ENCODE data around the gene ANXA9. TPM values are rescaled to one million over a fixed set of nuclear protein-coding genes. Genes with fewer than 3 reads are reported as not detected.

The ANXA9 gene
- total RNA-seq, 2 experiments from 2014 or later, result 0.10 to 0.15 TPM

DNA sequence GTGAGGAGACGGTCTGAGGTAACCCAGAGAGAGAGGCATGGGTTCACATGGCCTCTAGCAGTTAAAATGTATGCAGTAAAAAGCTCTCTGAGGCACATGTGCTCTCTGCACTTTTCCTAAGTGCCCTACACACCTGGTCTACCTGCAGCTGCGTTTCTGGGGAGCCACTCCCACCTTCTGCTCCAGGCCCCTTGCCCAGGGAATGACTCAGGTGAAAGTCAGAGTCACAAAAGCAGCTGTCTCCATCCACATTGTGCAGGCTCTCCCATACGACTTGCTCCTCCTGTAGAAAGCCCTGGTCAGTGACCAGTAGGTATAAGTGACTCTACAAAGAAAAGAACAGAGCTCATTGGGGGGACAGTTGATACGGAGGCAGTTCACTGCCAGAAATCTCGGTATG is 15.9 kb downstream of the ANXA9 start:
- ChIA-PET CTCF (no interaction called here), POLR2A (no interaction called here)

DNA sequence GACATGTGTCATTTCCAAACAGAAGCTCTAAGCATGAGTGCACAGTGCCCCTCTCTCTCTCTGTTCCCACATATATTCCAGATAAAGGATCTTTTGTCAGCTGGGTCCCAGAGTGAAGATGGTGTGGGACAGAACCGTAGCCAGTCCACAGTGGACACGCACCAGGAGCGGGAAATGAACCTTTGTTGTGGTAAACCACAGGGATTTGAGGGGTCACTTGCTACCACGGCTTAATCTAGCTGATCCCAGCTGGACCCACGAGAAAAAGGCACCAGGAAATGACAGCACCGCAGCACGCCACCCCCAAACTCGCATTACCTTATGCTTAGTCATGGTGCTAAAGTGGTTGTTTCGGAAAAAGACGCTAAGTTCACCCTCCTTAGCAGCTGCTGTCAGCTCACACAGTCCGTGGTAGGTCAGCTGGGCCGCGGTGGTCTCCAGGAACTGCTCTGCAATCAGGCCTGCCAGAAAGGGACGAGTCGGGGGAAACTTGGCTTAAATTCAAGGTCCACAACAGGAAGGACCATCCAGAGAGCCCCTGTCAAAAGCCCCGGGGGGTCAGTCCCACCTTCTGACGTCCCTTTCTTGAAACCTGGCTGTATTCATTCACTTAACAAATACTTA is 17.1 kb downstream of the ANXA9 start:
- ChIA-PET CTCF (interaction anchor here (0.9 to 1.6 kb wide), 4 partner anchors 18 to 100 kb away, joined by 3 to 10 read pairs (median 3); no protein-coding TSS in a partner anchor), POLR2A (no interaction called here)

- ChIA-PET CTCF (interaction anchor here (0.8 to 1.6 kb wide), 5 partner anchors 18 to 100 kb away, joined by 3 to 10 read pairs (median 3); no protein-coding TSS in a partner anchor), POLR2A (no interaction called here)
Observed at GRCh38 chr1:150999926-151000325, 17.8 kb downstream of the ANXA9 start.

GRCh38 chr1:151000408-151000807 is 18.3 kb downstream of the ANXA9 start:
- POLR2A ChIA-PET, result no interaction called here
- CTCF ChIA-PET, result interaction anchor here (0.8 to 1.6 kb wide), 3 partner anchors 19 to 78 kb away, joined by 3 to 10 read pairs (median 3); no protein-coding TSS in a partner anchor

- ChIA-PET POLR2A (no interaction called here), CTCF (interaction anchor here (0.7 kb wide), 1 partner anchor 22 kb away, joined by 4 read pairs; no protein-coding TSS in a partner anchor)
Observed at GRCh38 chr1:151001602-151002001, 19.5 kb downstream of the ANXA9 start.

DNA sequence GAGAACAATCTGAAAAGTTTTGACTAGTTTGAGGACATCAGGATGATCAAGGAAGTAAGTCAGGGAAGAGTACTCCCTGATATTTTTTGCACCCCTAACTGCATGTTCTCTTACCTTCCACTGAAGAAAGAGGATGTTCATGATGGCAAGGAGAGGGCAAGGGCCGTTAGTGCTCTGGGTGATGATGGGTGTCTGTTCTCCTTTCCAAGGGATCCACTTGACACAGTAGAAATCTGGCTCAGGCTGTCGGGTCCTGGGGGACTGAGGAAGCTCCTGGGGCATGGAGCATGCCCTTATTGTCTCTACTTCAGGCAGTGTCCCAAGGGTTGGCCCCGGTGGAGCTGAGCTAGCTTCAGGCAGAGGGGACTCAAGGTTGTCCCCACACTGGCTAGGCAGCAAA is 20.0 kb downstream of the ANXA9 start:
- ChIA-PET CTCF (interaction anchor here (0.7 kb wide), 1 partner anchor 23 kb away, joined by 4 read pairs; no protein-coding TSS in a partner anchor), POLR2A (no interaction called here)

DNA sequence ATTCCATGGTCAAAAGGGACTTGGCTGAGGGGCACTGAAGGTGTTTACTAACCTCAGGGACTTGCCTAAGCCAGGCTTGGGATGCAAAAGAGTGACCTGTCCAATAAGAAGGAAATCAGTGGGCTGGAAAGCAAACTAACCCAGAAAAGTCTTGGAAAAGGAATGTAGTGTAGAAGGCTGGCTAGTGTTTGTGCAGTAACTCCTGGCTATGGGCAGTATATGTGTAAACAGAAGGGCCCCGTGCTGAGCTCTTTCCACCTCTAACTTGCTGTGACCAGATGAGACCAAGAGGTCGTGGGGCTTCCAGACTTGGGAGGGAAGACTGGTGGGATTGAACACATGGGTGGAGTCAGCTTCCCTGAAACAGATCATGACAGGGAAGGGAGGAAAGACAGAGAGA is 20.5 kb downstream of the ANXA9 start:
- CTCF ChIA-PET, result interaction anchor here (1.0 to 1.3 kb wide), 2 partner anchors 8 to 443 kb away, joined by 3 to 4 read pairs; no protein-coding TSS in a partner anchor
- POLR2A ChIA-PET, result no interaction called here

DNA sequence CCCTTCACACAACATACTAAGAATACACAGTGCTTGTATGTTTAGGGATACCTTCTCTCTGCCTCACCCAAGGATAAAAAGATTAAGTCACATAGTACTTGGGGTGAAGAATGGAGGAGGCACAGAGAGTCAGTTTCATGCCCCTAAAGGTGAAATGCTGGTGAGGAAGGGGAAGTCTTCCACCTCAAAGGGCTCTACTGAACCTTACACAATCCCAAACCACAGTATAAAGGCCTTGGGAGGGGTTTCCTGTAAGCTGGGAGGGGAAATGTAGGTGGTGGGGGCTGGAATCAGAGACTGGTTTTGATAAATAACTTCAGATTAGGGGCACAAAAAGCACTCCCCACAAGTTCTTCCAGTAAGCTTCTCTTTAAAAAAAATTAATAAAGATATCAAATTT is 21.1 kb downstream of the ANXA9 start:
- POLR2A ChIA-PET, result no interaction called here

DNA sequence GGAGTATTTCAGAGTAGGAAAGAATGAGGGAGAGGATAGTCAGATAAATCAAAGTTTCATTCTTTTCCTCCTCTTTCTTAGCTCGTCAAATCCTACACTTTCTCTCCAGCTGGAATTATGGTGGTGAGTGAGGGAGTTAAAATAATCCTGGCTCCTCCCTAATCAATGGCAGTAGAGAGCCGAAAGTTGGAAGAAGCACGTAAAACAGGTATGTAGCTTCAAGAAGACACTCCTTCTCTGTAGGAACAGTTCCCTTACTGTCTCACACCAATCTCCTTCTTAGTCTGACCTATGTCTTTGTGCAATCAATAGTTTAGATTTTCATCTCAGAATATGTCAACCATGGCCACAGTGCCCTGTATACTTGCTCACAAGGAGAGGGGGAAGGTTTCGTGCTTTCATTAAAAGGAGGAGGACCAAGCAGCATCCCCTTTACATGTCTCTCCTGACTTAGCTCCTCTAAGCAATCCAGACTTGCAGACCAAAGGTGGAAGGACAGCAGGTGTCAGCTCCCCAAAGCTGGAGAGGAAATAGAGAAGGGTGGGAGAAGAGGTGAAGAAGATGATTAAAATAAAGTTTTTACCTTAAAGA is 23.7 kb downstream of the ANXA9 start:
- ChIA-PET POLR2A (interaction anchor here (0.9 to 1.8 kb wide), 4 partner anchors 32 to 426 kb away, joined by 3 to 7 read pairs (median 3); partner anchors contain the start of genes C1orf56, CDC42SE1, MCL1 and MLLT11), CTCF (interaction anchor here (1.2 to 3.3 kb wide), 6 partner anchors 10 to 55 kb away, joined by 3 to 15 read pairs (median 3); partner anchors contain the start of genes CDC42SE1 and MLLT11)

More for the DNA sequence above, 21.1 kb downstream of the ANXA9 start:
- CTCF ChIA-PET, result interaction anchor here (1.0 to 1.3 kb wide), 2 partner anchors 8 to 443 kb away, joined by 3 to 4 read pairs; no protein-coding TSS in a partner anchor

DNA sequence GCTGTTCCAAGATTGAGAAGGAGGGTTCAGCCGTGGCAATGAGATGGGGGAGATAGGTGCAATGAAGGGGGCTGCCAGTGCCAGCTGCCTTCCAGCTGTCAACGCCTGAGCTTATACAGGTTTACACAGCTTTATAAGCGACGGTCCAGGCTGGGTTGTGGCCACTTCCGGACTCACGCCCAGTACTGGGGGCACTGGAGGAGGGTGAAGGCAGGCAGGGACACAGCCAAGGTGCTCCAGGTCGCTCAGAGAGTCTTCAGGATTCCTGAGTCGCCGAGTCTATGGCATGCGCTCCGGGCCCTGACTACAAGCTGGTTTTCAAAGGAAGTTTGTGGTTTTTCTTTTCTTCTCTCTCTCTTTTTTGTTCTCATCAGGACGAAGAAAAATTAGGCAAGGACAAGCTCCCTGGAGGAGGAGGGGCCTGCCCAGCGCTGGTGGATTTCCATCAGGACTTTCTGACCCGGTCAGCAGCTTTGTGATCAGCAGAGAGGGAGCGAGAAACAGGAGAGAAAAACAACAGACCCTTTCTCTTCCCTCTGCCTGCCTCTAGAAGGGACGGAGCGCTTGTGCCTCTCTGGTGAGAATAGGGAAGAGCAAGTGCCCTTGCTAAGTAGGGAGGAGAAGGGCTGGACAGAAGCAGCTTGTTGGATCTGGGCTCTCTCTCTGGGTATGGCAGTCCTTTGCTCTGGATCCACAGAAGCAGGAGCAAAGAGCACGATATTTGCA is 24.4 kb downstream of the ANXA9 start, which contains the start of gene MINDY1:
Gene MINDY1, minus strand, starts transcription at position 576 of the 726 bp plus-strand sequence. CDS start 4,285 bp downstream, outside the sequence.
- POLR2A ChIA-PET, result interaction anchor here (0.7 to 1.8 kb wide), 6 partner anchors 33 to 445 kb away, joined by 3 to 7 read pairs (median 3); partner anchors contain the start of genes C1orf56, CDC42SE1, ENSA and MCL1
- CTCF ChIA-PET, result interaction anchor here (1.2 to 3.3 kb wide), 6 partner anchors 11 to 54 kb away, joined by 3 to 15 read pairs (median 3); partner anchors contain the start of genes CDC42SE1 and MLLT11

DNA sequence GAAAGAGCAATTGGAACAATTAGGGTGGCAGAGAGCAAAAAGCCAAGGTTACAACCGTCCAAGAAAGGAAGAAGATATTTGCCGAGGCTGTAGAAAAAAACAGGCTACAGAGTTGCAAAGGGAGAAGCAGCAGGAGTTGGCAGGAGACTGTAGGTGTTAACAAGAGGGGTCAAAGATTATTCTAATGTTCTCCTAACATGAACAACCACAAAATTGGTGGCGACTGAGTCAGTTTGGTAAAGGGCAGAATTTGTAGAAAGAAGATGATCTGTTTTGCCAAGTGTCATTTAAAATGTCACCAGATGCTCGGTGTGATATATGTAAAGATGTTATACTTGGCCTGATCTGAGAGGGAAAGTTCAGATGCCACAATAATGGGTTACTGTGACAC is 25.8 kb downstream of the ANXA9 start:
- POLR2A ChIA-PET, result no interaction called here

DNA sequence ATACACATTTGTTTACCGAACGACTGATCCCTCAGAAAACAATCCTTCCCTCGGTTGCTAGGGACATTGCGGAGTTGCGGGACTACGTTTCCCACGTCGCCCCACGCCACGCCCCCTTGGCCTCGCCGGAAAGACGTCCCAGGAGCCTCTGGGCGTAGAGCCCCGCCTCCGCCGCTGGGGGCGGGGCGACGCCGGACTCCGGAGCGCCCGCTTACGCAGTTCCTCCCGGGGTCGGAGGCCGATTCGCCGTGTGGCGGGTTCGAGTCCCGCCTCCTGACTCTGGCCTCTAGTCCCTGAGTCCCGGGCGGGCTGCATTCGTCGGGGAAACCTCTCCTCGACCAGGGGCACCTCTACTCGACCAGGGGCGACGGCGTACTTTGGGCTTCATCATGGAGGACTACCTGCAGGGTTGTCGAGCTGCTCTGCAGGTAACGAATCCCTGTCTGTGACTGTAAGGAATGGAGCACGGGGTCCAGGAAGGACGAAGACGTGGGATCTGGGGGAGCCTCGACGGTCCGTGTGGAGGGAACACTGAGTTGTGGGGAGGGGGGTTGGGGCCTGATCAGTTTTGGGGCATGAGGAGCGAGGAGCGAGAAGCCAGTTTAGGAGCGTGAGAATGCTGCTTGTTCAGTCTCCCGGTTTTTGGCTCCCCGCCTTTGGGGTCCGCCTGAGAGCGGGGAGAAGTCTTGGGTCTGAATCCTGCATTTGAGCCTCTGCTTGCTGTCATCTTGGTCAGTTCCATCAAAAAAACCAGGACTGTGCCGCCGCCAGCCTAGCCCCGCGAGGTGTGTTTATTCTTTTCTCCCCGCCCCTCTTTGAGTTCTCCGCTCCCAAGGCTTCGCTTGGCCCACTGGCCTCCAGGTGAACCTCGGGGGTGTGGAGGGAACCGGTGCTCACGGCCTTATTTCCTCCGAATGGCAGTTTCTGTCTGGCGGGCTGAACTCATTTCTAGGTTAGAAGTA is 26.4 kb downstream of the ANXA9 start, which contains the start of gene PRUNE1:
Gene PRUNE1, plus strand, starts transcription at position 206 of the 962 bp plus-strand sequence. Its CDS starts 184 bp downstream, at position 390.
- CTCF ChIA-PET, result interaction anchor here (0.7 kb wide), 1 partner anchor 62 kb away, joined by 3 read pairs; no protein-coding TSS in a partner anchor

More for the DNA sequence above, 25.8 kb downstream of the ANXA9 start:
- CTCF ChIA-PET, result interaction anchor here (0.7 kb wide), 1 partner anchor 62 kb away, joined by 3 read pairs; no protein-coding TSS in a partner anchor

DNA sequence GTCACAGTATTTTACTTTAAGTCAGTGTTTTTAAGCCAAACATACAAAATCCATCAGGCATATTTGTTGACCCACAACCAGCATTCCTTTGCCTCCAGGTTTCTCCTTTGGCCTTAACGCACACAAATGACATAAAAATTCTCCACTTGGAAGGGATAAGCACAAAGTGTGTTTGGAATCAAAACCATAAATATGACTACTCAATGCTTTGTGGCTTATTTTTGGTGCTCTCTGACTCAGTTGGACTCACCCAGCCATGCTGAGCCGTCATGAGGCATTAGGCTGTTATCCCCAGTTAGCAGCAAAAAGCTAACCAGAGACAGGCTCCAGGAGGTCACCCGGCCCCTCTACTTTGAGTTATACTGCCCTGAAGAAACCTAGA is 27.1 kb downstream of the ANXA9 start:
- ChIA-PET CTCF (no interaction called here), POLR2A (no interaction called here)

More for the DNA sequence above, 26.4 kb downstream of the ANXA9 start, which contains the start of gene PRUNE1:
- POLR2A ChIA-PET, result no interaction called here

DNA sequence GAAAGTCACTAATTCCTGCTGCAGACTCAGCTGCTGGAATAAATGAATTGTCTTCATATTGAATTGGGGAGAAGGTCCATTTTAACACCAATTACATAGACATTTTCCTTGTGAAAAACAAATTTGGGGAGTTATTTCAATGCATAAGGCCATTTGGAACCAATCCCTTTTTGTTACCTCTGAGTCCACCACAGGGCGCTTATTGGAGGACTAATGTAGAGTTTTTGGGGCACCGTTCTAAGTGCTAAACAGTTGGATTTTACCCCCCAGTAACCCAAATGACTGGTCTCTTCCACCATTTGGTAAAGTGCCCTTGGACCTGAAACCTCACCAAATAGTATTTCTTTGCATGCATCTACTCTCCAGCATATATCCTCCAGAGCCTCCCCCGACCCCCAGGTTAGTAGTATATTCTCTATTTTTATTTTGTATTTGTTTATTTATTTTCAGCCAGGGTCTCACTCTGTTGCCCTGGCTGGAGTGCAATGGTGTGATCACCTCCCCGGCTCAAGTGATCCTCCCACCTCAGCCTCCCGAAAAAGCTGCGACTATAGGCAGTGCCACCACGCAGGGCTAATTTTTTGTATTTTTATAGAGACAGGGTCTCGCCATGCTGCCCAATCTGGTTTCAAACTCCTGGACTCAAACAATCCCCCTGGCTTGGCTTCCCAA is 27.7 kb downstream of the ANXA9 start:
- POLR2A ChIA-PET, result interaction anchor here (0.6 kb wide), 1 partner anchor 44 kb away, joined by 3 read pairs; no protein-coding TSS in a partner anchor
- CTCF ChIA-PET, result no interaction called here

GRCh38 chr1:151010346-151010726 is 28.2 kb downstream of the ANXA9 start:
- POLR2A ChIA-PET, result interaction anchor here (0.6 to 0.7 kb wide), 2 partner anchors 44 to 84 kb away, joined by 3 to 6 read pairs; partner anchors contain the start of gene SETDB1
- CTCF ChIA-PET, result no interaction called here

DNA sequence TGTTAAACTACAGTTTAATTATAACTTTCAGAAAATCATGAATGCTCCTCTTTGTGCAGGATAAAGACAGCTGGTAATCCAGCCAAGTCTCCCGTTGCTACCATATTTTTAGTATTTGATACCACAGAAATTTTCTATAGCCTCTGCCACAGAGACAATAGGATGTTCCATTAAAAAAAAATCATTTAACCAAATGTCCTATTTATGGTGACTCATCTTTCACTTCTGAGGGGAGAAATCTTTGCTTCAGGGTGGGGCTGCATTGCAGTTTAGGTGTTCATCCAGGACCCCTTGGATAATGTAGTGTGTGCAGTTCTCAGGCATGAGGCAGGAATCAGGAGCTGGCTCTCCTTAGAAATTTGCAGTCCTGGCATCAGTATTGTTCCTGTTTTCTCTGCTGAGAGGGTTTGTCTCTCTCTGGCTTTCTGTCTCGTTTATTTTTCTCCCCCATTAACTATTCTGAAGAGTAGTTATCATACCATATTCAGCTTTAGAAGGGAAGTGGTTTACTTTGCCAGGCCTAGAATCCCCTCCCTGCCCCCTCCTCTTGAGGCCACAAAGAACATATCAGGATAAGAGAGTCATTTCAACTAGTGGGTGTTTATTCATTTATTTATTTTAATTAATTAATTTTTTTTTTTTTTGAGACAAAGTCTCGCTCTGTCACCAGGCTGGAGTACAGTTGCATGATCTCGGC is 29.2 kb downstream of the ANXA9 start:
- POLR2A ChIA-PET, result interaction anchor here (0.5 to 0.7 kb wide), 2 partner anchors 38 to 85 kb away, joined by 4 to 6 read pairs; partner anchors contain the start of gene SETDB1
- CTCF ChIA-PET, result interaction anchor here (1.0 kb wide), 1 partner anchor 27 kb away, joined by 4 read pairs; no protein-coding TSS in a partner anchor

Data from activated CD8-positive, alpha-beta memory T cell treated with anti-CD3 and anti-CD28 coated beads for 36 hours (primary cell).